ENCODE measurements around the gene LILRA1.

- TF ChIP-seq CTCF (IDR thresholded peaks at IDR 0.05), result no peak
- TF ChIP-seq POLR2A (IDR thresholded peaks at IDR 0.05), result no peak
Observed at GRCh38 chr19:54594737-54595136, 1.3 kb downstream of the LILRA1 start.
